NK-92 (cell line): ENCODE measurements around the gene CEP131.
"Not testable (repeated sequence)": the region's sequence is repeated elsewhere in the genome, so short reads cannot be mapped to it uniquely, and the experiment has no call there.

Source experiments
- DNase-seq: peaks from one replicate; lab custom pipeline; 2025; ENCODE audit not compliant: unreplicated experiment; lab: John Stamatoyannopoulos, UW

The CEP131 gene

DNA sequence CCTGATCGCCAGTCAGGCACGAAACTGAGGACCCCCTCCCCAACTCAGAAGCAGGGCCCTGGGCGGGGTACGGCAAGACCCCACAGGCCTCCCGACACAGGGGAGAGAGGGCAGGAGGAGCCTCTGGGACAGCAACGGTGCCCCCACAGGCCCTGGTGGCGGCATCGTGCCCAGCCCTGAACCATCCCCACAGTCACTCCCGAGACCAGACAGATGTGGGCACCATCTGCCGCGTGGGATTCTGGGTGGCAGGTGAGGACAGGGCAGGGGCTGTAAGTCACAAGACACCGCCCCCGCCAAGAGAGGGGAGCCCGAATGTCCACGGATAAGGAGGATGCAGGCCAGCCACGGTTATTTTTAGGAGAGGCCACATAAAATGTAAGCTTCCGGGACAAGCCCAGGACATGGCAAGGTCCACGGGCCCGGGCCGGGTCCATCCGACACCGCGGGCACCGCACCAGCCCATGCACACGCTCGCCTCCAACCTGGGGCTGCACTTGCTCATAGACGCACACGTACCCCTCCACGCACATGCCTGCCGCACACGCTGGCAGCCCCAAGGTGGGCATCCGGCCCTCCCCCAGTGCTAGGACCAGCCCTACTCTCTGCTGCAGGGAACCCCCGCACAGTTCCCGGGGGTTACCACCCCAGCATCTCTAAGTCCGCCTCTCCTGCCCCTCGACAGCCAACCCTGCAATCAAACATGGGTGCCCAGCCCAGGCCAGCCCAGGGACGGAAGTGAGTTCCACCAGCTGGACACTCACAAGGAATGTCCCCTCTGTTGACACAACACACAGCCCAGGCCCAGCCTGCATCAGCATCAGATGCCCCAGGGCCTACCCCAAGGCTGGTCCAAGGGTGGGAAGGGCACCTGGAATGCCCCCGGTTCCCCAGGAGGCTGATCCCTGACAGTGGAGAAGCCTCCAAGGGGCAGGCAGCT, 65.6 kb downstream of the CEP131 start:
- DNase-seq, result no peak

GRCh38 chr17:81154961-81155360, 67.8 kb downstream of the CEP131 start:
- no peak for DNase-seq

- DNase-seq, result not testable (repeated sequence)
Observed at GRCh38 chr17:81154016-81154415, 68.7 kb downstream of the CEP131 start.

GRCh38 chr17:81153340-81153803, 69.4 kb downstream of the CEP131 start:
- no peak for DNase-seq

- no peak for DNase-seq
Observed at GRCh38 chr17:81152288-81152828, 70.4 kb downstream of the CEP131 start.

- DNase-seq, result no peak
Observed at GRCh38 chr17:81151278-81151677, 71.5 kb downstream of the CEP131 start.

DNA sequence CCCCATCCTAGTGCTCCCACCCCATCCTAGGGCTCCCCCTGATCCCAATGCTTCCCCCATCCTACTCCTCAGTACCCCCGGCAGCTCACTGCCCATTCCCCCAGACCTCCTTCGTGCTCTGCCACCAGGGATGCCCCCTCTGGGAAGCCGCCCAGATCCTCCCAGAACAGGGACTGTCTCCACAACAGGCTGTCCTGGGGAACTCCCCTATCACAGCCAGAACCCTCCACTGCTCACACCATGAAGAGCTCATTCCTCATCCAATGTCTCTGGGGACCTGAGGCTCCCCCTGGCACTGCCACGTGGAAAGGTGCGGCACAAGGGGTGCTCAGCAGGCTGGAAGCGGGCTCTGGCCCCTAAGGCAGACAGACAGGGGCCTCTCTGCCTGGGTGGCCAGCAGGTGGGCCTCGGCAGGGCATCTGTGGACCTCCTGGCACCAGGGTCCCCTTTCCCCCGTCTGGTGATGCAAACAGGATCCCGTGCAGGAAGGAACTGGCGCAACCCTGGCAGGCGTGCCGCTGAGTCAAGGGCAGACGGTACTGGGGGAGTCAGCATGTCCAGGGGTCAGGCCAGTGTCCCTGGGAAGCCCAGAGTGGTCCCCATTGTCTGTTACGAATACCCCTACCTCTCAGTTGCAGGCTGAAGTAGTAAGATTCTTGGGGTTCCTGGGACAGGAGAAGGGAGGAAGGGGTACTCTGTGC, 72.2 kb downstream of the CEP131 start:
- DNase-seq, result no peak

DNA sequence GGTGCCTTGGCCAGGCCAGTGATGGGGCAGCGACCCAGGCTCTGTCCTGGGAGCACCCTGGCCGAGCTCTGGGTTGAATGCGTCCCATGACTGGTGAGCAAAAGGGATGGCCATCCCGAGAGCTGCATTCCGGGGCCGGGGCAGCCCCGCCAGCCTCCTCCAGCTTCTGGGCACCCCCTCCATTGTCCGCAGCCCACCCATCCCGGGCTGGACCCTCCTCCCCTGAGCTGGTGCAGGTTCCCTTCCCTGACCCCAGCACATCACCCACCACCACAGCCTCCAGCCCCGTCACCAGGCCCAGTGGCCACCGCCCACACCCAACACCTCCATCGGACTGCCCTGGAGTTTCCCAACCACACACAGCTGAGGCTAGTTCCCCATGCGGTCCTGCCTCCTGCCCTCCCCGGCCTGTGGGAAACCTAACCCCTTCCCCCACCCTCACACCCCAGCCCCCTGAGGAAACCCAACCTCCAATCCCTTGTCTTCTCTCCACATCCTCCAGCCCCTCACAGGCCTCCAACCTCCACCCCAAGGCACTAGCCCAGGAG, 73.7 kb downstream of the CEP131 start:
- no peak for DNase-seq

GRCh38 chr17:81148571-81148970, 74.2 kb downstream of the CEP131 start:
- DNase-seq, result no peak

- no peak for DNase-seq
Observed at GRCh38 chr17:81147701-81148100, 75.1 kb downstream of the CEP131 start.

DNA sequence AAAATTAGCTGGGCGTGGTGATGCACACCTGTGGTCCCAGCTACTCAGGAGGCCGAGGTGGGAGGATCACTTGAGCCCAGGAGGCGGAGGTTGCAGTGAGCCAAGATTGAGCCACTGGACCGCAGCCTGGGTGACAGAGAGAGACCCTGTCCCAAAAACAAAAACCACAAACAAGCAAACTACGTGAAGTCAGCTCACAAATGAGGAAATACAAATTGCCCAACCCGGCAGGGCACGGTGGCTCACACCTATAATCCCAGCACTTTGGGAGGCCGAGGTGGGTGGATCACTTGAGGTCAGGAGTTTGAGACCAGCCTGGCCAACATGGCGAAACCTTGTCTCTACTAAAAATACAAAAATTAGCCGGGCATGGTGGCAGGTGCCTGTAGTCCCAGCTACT, 76.6 kb downstream of the CEP131 start:
- not testable (repeated sequence) for DNase-seq

DNA sequence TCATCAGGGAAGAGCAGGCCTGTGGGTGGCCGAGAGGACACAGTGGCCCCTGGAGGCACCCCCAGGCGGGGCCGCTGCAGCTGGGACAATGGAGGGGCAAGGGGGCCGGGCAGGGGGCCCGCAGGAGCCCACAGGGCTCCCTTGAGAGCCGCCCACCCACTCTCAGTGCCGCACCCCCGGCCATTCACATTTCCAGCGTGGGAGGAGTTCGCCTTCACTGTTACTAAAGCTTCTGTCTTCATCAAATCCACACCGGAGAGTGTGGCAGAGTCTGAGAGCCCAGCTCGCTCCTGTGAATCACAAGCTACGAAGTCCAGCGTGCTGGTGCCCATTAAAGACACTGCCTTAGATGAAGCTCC, 78.4 kb downstream of the CEP131 start:
- DNase-seq, result no peak

GRCh38 chr17:81143717-81144422, 78.9 kb downstream of the CEP131 start:
- DNase-seq, result no peak

- DNase-seq, result no peak
Observed at GRCh38 chr17:81143200-81143527, 79.6 kb downstream of the CEP131 start.

- no peak for DNase-seq
Observed at GRCh38 chr17:81142301-81143199, 80.2 kb downstream of the CEP131 start.

DNA sequence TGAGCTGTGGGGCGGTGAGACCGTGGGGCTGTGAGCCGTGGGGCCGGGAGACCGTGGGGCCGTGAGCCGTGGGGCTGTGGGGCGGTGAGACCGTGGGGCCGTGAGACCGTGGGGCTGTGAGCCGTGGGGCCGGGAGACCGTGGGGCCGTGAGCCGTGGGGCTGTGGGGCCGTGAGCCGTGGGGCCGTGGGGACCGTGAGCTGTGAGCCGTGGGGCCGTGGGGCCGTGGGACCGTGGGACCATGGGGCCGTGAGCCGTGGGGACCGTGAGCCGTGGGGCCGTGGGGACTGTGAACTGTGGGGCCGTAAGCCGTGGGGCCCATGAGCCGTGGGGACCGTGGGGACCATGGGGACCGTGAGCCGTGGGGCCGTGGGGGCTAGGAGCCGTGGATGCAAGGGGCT, 82.1 kb downstream of the CEP131 start:
- no peak for DNase-seq

- DNase-seq, result no peak
Observed at GRCh38 chr17:81140018-81140417, 82.7 kb downstream of the CEP131 start.
